ENCODE data around the gene TEAD1.
A peak's percentile ranks its signal among the peaks of the same experiment; 100 is the strongest.

TEAD1 gene

GRCh38 chr11:12702999-12703453 is 28.8 kb downstream of the TEAD1 start:
- TF ChIP-seq Cebpa-rat (IDR thresholded peaks at IDR 0.05): no peak
- Histone ChIP-seq H3K27me3 (peaks cover 0 to 100% (median 33%) of the 10 kb centered on the region in 11 experiments; a peak in 12 of 22 replicates), H3K27ac (no peak overlapping the region), H3K9ac (no peak overlapping the region), H3K9me3 (replicated peaks in 1 of 11) (no peaks in the 10 kb centered on the region), H3K4me3 (no peak overlapping the region), H3K4me1 (peaks cover 0 to 7% (median 6%) of the 10 kb centered on the region in 10 experiments; a peak in 13 of 20 replicates), H3K4me2 (no peak overlapping the region), H4K20me1 (peaks cover 0 to 48% (median 0%) of the 10 kb centered on the region in 11 experiments; a peak in 4 of 22 replicates), H3K36me3 (no peaks in the 10 kb centered on the region)

GRCh38 chr11:12704049-12704448 is 29.8 kb downstream of the TEAD1 start:
- no peak overlapping the region for H3K27ac ChIP-seq
- peaks cover 0 to 42% (median 0%) of the 10 kb centered on the region in 11 experiments; a peak in 3 of 22 replicates for H4K20me1 ChIP-seq
- TF ChIP-seq Cebpa-rat (IDR thresholded peaks at IDR 0.05): no peak
- H3K4me1 ChIP-seq: no peaks in the 10 kb centered on the region
- H3K9ac ChIP-seq: no peak overlapping the region
- peaks cover 0 to 100% (median 22%) of the 10 kb centered on the region in 11 experiments; a peak in 12 of 22 replicates for H3K27me3 ChIP-seq
- no peak overlapping the region for H3K4me3 ChIP-seq
- H3K36me3 ChIP-seq: no peaks in the 10 kb centered on the region
- no peaks in the 10 kb centered on the region for H3K9me3 ChIP-seq (replicated peaks in 1 of 11)
- H3K4me2 ChIP-seq: no peak overlapping the region

GRCh38 chr11:12705874-12706273 is 31.7 kb downstream of the TEAD1 start:
- Histone ChIP-seq H3K4me3 (no peak overlapping the region), H3K36me3 (no peaks in the 10 kb centered on the region), H3K27me3 (peaks cover 0 to 100% (median 11%) of the 10 kb centered on the region in 11 experiments; a peak in 12 of 22 replicates), H3K9me3 (replicated peaks in 1 of 11) (no peaks in the 10 kb centered on the region), H3K4me2 (no peak overlapping the region), H3K9ac (no peak overlapping the region), H3K27ac (no peak overlapping the region), H4K20me1 (peaks cover 0 to 42% (median 0%) of the 10 kb centered on the region in 11 experiments; a peak in 3 of 22 replicates), H3K4me1 (no peaks in the 10 kb centered on the region)
- TF ChIP-seq Cebpa-rat (IDR thresholded peaks at IDR 0.05): 0 out of 22 replicates have a peak, but pooled peaks of 1 of the 11 experiments have one; percentile 8

- Histone ChIP-seq H3K27me3 (peaks cover 0 to 100% (median 2%) of the 10 kb centered on the region in 11 experiments; a peak in 10 of 22 replicates), H3K4me3 (no peak overlapping the region), H3K4me2 (no peak overlapping the region), H3K9me3 (replicated peaks in 1 of 11) (no peaks in the 10 kb centered on the region), H3K27ac (no peak overlapping the region), H4K20me1 (peaks cover 0 to 36% (median 0%) of the 10 kb centered on the region in 11 experiments; a peak in 3 of 22 replicates), H3K9ac (no peak overlapping the region), H3K4me1 (no peaks in the 10 kb centered on the region), H3K36me3 (no peaks in the 10 kb centered on the region)
- TF ChIP-seq Cebpa-rat (IDR thresholded peaks at IDR 0.05): no peak
Measured at GRCh38 chr11:12706545-12707499, 32.6 kb downstream of the TEAD1 start.

GRCh38 chr11:12707500-12707880 is 33.3 kb downstream of the TEAD1 start:
- Histone ChIP-seq H3K27me3 (peaks cover 0 to 100% (median 0%) of the 10 kb centered on the region in 11 experiments; a peak in 8 of 22 replicates), H3K4me1 (no peaks in the 10 kb centered on the region), H3K27ac (no peak overlapping the region), H3K36me3 (no peaks in the 10 kb centered on the region), H3K9me3 (replicated peaks in 1 of 11) (no peaks in the 10 kb centered on the region), H4K20me1 (peaks cover 0 to 34% (median 0%) of the 10 kb centered on the region in 11 experiments; a peak in 3 of 22 replicates), H3K9ac (no peak overlapping the region), H3K4me2 (no peak overlapping the region), H3K4me3 (no peak overlapping the region)
- TF ChIP-seq Cebpa-rat (IDR thresholded peaks at IDR 0.05): no peak

- Histone ChIP-seq H3K4me3 (no peak overlapping the region), H3K9ac (no peak overlapping the region), H3K4me1 (no peaks in the 10 kb centered on the region), H4K20me1 (peaks cover 0 to 9% (median 0%) of the 10 kb centered on the region in 11 experiments; a peak in 2 of 22 replicates), H3K27ac (no peak overlapping the region), H3K4me2 (no peak overlapping the region), H3K36me3 (no peaks in the 10 kb centered on the region), H3K27me3 (peaks cover 0 to 100% (median 0%) of the 10 kb centered on the region in 11 experiments; a peak in 7 of 22 replicates), H3K9me3 (replicated peaks in 1 of 11) (no peaks in the 10 kb centered on the region)
- TF ChIP-seq Cebpa-rat (IDR thresholded peaks at IDR 0.05): no peak
Measured at GRCh38 chr11:12711496-12711895, 37.3 kb downstream of the TEAD1 start.

- Histone ChIP-seq H3K4me2 (no peak overlapping the region), H3K4me3 (no peak overlapping the region), H4K20me1 (peaks cover 0 to 5% (median 0%) of the 10 kb centered on the region in 11 experiments; a peak in 2 of 22 replicates), H3K9ac (no peak overlapping the region), H3K36me3 (no peaks in the 10 kb centered on the region), H3K4me1 (no peaks in the 10 kb centered on the region), H3K9me3 (replicated peaks in 1 of 11) (no peaks in the 10 kb centered on the region), H3K27me3 (peaks cover 0 to 100% (median 0%) of the 10 kb centered on the region in 11 experiments; a peak in 7 of 22 replicates), H3K27ac (no peak overlapping the region)
- TF ChIP-seq Cebpa-rat (IDR thresholded peaks at IDR 0.05): no peak
Measured at GRCh38 chr11:12712132-12712531, 37.9 kb downstream of the TEAD1 start.

GRCh38 chr11:12715131-12715530 is 40.9 kb downstream of the TEAD1 start:
- TF ChIP-seq Cebpa-rat (IDR thresholded peaks at IDR 0.05): no peak
- Histone ChIP-seq H3K4me2 (no peak overlapping the region), H3K27ac (no peak overlapping the region), H3K9me3 (replicated peaks in 1 of 11) (no peaks in the 10 kb centered on the region), H3K27me3 (peaks cover 0 to 86% (median 0%) of the 10 kb centered on the region in 11 experiments; a peak in 5 of 22 replicates), H3K4me1 (peaks cover 0 to 11% (median 2%) of the 10 kb centered on the region in 10 experiments; a peak in 8 of 20 replicates), H3K4me3 (no peak overlapping the region), H3K36me3 (no peaks in the 10 kb centered on the region), H3K9ac (no peak overlapping the region), H4K20me1 (peaks cover 0 to 5% (median 0%) of the 10 kb centered on the region in 11 experiments; a peak in 2 of 22 replicates)

- H3K36me3 ChIP-seq: no peaks in the 10 kb centered on the region
- H3K4me1 ChIP-seq: peaks cover 0 to 11% (median 2%) of the 10 kb centered on the region in 10 experiments; a peak in 8 of 20 replicates
- H3K4me3 ChIP-seq: no peak overlapping the region
- no peak overlapping the region for H3K27ac ChIP-seq
- H3K27me3 ChIP-seq: peaks cover 0 to 79% (median 0%) of the 10 kb centered on the region in 11 experiments; a peak in 5 of 22 replicates
- H3K4me2 ChIP-seq: no peak overlapping the region
- TF ChIP-seq Cebpa-rat (IDR thresholded peaks at IDR 0.05): no peak
- peaks cover 0 to 5% (median 0%) of the 10 kb centered on the region in 11 experiments; a peak in 2 of 22 replicates for H4K20me1 ChIP-seq
- H3K9me3 ChIP-seq (replicated peaks in 1 of 11): no peaks in the 10 kb centered on the region
- no peak overlapping the region for H3K9ac ChIP-seq
Measured at GRCh38 chr11:12715941-12716340, 41.7 kb downstream of the TEAD1 start.
